Activated CD4-positive, alpha-beta memory T cell treated with anti-CD3 and anti-CD28 coated beads for 36 hours (primary cell): ENCODE measurements around the gene XKR7. TPM values are rescaled to one million over a fixed set of nuclear protein-coding genes. Genes with fewer than 3 reads are reported as not detected.
A peak's percentile ranks its signal among the peaks of the same experiment; 100 is the strongest.

ENCODE experiments used
- CTCF ChIA-PET: fragments of 350-600 bp; sonication (Branson Sonifier 250); formaldehyde crosslinking; loops from one replicate; lab custom pipeline; 2021; ENCODE audit warnings: antibody characterized with exemption, inconsistent platforms; lab: Charles Lee
- POLR2A ChIA-PET: fragments of 350-600 bp; sonication (Branson Sonifier 250); formaldehyde crosslinking; loops from one replicate; lab custom pipeline; 2021; ENCODE audit warnings: antibody characterized with exemption; lab: Charles Lee
- DNase-seq: peaks from one replicate; pipeline ENCODE4 v3.0.0-alpha.2; 2020
- H3K27ac Mint-ChIP-seq: one replicate; pipeline ENCODE4 v1.8.0; 2021; ENCODE audit warnings: mixed read lengths
- H3K27me3 Mint-ChIP-seq: one replicate; pipeline ENCODE4 v1.8.0; 2021; ENCODE audit warnings: mixed read lengths
- H3K36me3 Mint-ChIP-seq: one replicate; pipeline ENCODE4 v1.8.0; 2021; ENCODE audit warnings: mixed read lengths
- H3K4me1 Mint-ChIP-seq: one replicate; pipeline ENCODE4 v1.8.0; 2021; ENCODE audit warnings: low read depth, mixed read lengths
- H3K4me3 Mint-ChIP-seq: one replicate; pipeline ENCODE4 v1.8.0; 2021; ENCODE audit warnings: mild to moderate bottlenecking, mixed read lengths
- H3K9me3 Mint-ChIP-seq: one replicate; pipeline ENCODE4 v1.8.0; 2021; ENCODE audit warnings: mixed read lengths
- intact Hi-C: fragments of 100-400 bp; cut with micrococcal nuclease; formaldehyde crosslinking; loops from one replicate; pipeline ENCODE4 v1.15.1; 2023
- total RNA-seq, 2 experiments: library from RNA; stranded (reverse); gene quantifications; one replicate each; pipeline ENCODE4 v1.2.3, GENCODE V29; 2021

The XKR7 gene
- total RNA-seq, 2 experiments from 2014 or later = not detected

GRCh38 chr20:31945785-31946184, 22.2 kb upstream of the XKR7 start:
- POLR2A ChIA-PET = no interaction called here
- no peak for DNase-seq
- intact Hi-C loops = no loop called here
- no peaks in the 10 kb centered on the region for H3K27me3 Mint-ChIP-seq
- no peaks in the 10 kb centered on the region for H3K9me3 Mint-ChIP-seq
- peaks cover 15% of the 10 kb centered on the region for H3K4me1 Mint-ChIP-seq
- peaks cover 34% of the 10 kb centered on the region for H3K36me3 Mint-ChIP-seq
- no peak overlapping the region for H3K27ac Mint-ChIP-seq
- CTCF ChIA-PET = interaction anchor here (2.4 kb wide), 1 partner anchor 98 kb away, joined by 8 read pairs; no protein-coding TSS in a partner anchor
- H3K4me3 Mint-ChIP-seq = no peak overlapping the region

- H3K27ac Mint-ChIP-seq = no peak overlapping the region
- H3K9me3 Mint-ChIP-seq = no peaks in the 10 kb centered on the region
- peak; percentile 20 for DNase-seq
- H3K27me3 Mint-ChIP-seq = no peaks in the 10 kb centered on the region
- no peak overlapping the region for H3K4me3 Mint-ChIP-seq
- intact Hi-C loops = no loop called here
- peaks cover 27% of the 10 kb centered on the region for H3K4me1 Mint-ChIP-seq
- POLR2A ChIA-PET = no interaction called here
- CTCF ChIA-PET = interaction anchor here (1.3 to 2.7 kb wide), 3 partner anchors 68 to 100 kb away, joined by 7 to 13 read pairs (median 8); no protein-coding TSS in a partner anchor
- H3K36me3 Mint-ChIP-seq = peaks cover 36% of the 10 kb centered on the region
Measured at GRCh38 chr20:31948008-31948407, 19.9 kb upstream of the XKR7 start.

- intact Hi-C loops = loop anchor here (2.0 to 10.0 kb wide), 2 partner anchors 85 to 159 kb away; partner anchors contain the start of gene TM9SF4
- no peaks in the 10 kb centered on the region for H3K9me3 Mint-ChIP-seq
- H3K4me1 Mint-ChIP-seq = peaks cover 27% of the 10 kb centered on the region
- ChIA-PET CTCF (interaction anchor here (0.7 to 4.2 kb wide), 5 partner anchors 14 to 141 kb away, joined by 5 to 102 read pairs (median 20); no protein-coding TSS in a partner anchor), POLR2A (no interaction called here)
- H3K27ac Mint-ChIP-seq = no peak overlapping the region
- DNase-seq = no peak
- no peaks in the 10 kb centered on the region for H3K27me3 Mint-ChIP-seq
- H3K36me3 Mint-ChIP-seq = peaks cover 30% of the 10 kb centered on the region
- H3K4me3 Mint-ChIP-seq = peak overlapping the region; percentile 97
Measured at GRCh38 chr20:31949877-31950646, 17.9 kb upstream of the XKR7 start.

GRCh38 chr20:31951203-31951529, 16.8 kb upstream of the XKR7 start:
- peaks cover 3% of the 10 kb centered on the region for H3K27me3 Mint-ChIP-seq
- peak overlapping the region; percentile 19 for H3K27ac Mint-ChIP-seq
- peak overlapping the region; percentile 97 for H3K4me3 Mint-ChIP-seq
- H3K4me1 Mint-ChIP-seq = peaks cover 27% of the 10 kb centered on the region
- peaks cover 30% of the 10 kb centered on the region for H3K36me3 Mint-ChIP-seq
- DNase-seq = no peak
- ChIA-PET POLR2A (no interaction called here), CTCF (interaction anchor here (0.7 to 4.2 kb wide), 17 partner anchors 9 to 140 kb away, joined by 3 to 102 read pairs (median 6); partner anchors contain the start of gene XKR7)
- intact Hi-C loops = loop anchor here (2.0 to 10.0 kb wide), 2 partner anchors 84 to 158 kb away; partner anchors contain the start of gene TM9SF4
- H3K9me3 Mint-ChIP-seq = no peaks in the 10 kb centered on the region

GRCh38 chr20:31951530-31952453, 16.2 kb upstream of the XKR7 start, which contains the start of gene PDRG1:
PDRG1 (minus strand) TSS chr20:31952046; CDS start chr20:31951961, 85 bp downstream.
- H3K27me3 Mint-ChIP-seq = peaks cover 8% of the 10 kb centered on the region
- intact Hi-C loops = loop anchor here (1.0 to 10.0 kb wide), 5 partner anchors 72 to 157 kb away; partner anchors contain the start of gene TM9SF4
- H3K4me3 Mint-ChIP-seq = peak within 1 kb of the TSS; percentile 97
- H3K36me3 Mint-ChIP-seq = peaks cover 25% of the 10 kb centered on the region
- peaks cover 27% of the 10 kb centered on the region for H3K4me1 Mint-ChIP-seq
- CTCF ChIA-PET = interaction anchor here (0.6 to 4.2 kb wide), 33 partner anchors 8 to 144 kb away, joined by 3 to 102 read pairs (median 5); partner anchors contain the start of gene XKR7
- DNase-seq = peak; percentile 98
- peak within 1 kb of the TSS; percentile 90 for H3K27ac Mint-ChIP-seq
- POLR2A ChIA-PET = interaction anchor here (1.3 kb wide), 1 partner anchor 10 kb away, joined by 6 read pairs; no protein-coding TSS in a partner anchor
- H3K9me3 Mint-ChIP-seq = no peaks in the 10 kb centered on the region

- Mint-ChIP-seq H3K27ac (no peak overlapping the region), H3K4me1 (peaks cover 27% of the 10 kb centered on the region), H3K4me3 (no peak overlapping the region), H3K36me3 (peaks cover 13% of the 10 kb centered on the region), H3K27me3 (peaks cover 9% of the 10 kb centered on the region), H3K9me3 (no peaks in the 10 kb centered on the region)
- ChIA-PET CTCF (interaction anchor here (1.2 to 4.2 kb wide), 6 partner anchors 78 to 139 kb away, joined by 3 to 102 read pairs (median 16); no protein-coding TSS in a partner anchor), POLR2A (no interaction called here)
- no peak for DNase-seq
- intact Hi-C loops = loop anchor here (2.0 to 10.0 kb wide), 2 partner anchors 81 to 131 kb away; no protein-coding TSS in a partner anchor
Measured at GRCh38 chr20:31953556-31954148, 14.3 kb upstream of the XKR7 start.

- CTCF ChIA-PET = interaction anchor here (1.3 kb wide), 1 partner anchor 108 kb away, joined by 5 read pairs; no protein-coding TSS in a partner anchor
- Mint-ChIP-seq H3K9me3 (no peaks in the 10 kb centered on the region), H3K36me3 (peaks cover 9% of the 10 kb centered on the region), H3K4me3 (no peak overlapping the region), H3K27ac (no peak overlapping the region), H3K27me3 (peaks cover 13% of the 10 kb centered on the region), H3K4me1 (peaks cover 23% of the 10 kb centered on the region)
- POLR2A ChIA-PET = no interaction called here
- intact Hi-C loops = loop anchor here (10.0 kb wide), 1 partner anchor 80 kb away; no protein-coding TSS in a partner anchor
- no peak for DNase-seq
Measured at GRCh38 chr20:31954500-31954899, 13.5 kb upstream of the XKR7 start.

- H3K27ac Mint-ChIP-seq = no peak overlapping the region
- intact Hi-C loops = loop anchor here (10.0 kb wide), 1 partner anchor 78 kb away; no protein-coding TSS in a partner anchor
- CTCF ChIA-PET = interaction anchor here (1.0 to 1.1 kb wide), 2 partner anchors 104 to 110 kb away, joined by 3 to 6 read pairs; no protein-coding TSS in a partner anchor
- H3K27me3 Mint-ChIP-seq = peaks cover 16% of the 10 kb centered on the region
- H3K9me3 Mint-ChIP-seq = no peaks in the 10 kb centered on the region
- POLR2A ChIA-PET = no interaction called here
- peaks cover 4% of the 10 kb centered on the region for H3K4me1 Mint-ChIP-seq
- no peak for DNase-seq
- H3K4me3 Mint-ChIP-seq = no peak overlapping the region
- peaks cover under 1% of the 10 kb centered on the region for H3K36me3 Mint-ChIP-seq
Measured at GRCh38 chr20:31956556-31957526, 11.1 kb upstream of the XKR7 start.

GRCh38 chr20:31962761-31963160, 5.2 kb upstream of the XKR7 start:
- Mint-ChIP-seq H3K27ac (no peak overlapping the region), H3K36me3 (no peaks in the 10 kb centered on the region), H3K4me3 (no peak overlapping the region), H3K4me1 (peaks cover 3% of the 10 kb centered on the region), H3K9me3 (no peaks in the 10 kb centered on the region), H3K27me3 (peaks cover 38% of the 10 kb centered on the region)
- DNase-seq = no peak
- POLR2A ChIA-PET = no interaction called here
- CTCF ChIA-PET = interaction anchor here (1.0 to 1.6 kb wide), 2 partner anchors 11 to 116 kb away, joined by 4 to 9 read pairs; partner anchors contain the start of gene PDRG1
- intact Hi-C loops = no loop called here

GRCh38 chr20:31963889-31964288, 4.1 kb upstream of the XKR7 start:
- ChIA-PET CTCF (interaction anchor here (0.7 to 1.6 kb wide), 3 partner anchors 12 to 141 kb away, joined by 3 to 9 read pairs (median 5); partner anchors contain the start of gene PDRG1), POLR2A (no interaction called here)
- H3K27ac Mint-ChIP-seq = no peak overlapping the region
- no peak overlapping the region for H3K4me3 Mint-ChIP-seq
- peaks cover 39% of the 10 kb centered on the region for H3K27me3 Mint-ChIP-seq
- intact Hi-C loops = no loop called here
- no peaks in the 10 kb centered on the region for H3K9me3 Mint-ChIP-seq
- no peak for DNase-seq
- peaks cover 5% of the 10 kb centered on the region for H3K4me1 Mint-ChIP-seq
- H3K36me3 Mint-ChIP-seq = no peaks in the 10 kb centered on the region
